ENCODE results near the gene FOXN1.

FOXN1 gene

DNA sequence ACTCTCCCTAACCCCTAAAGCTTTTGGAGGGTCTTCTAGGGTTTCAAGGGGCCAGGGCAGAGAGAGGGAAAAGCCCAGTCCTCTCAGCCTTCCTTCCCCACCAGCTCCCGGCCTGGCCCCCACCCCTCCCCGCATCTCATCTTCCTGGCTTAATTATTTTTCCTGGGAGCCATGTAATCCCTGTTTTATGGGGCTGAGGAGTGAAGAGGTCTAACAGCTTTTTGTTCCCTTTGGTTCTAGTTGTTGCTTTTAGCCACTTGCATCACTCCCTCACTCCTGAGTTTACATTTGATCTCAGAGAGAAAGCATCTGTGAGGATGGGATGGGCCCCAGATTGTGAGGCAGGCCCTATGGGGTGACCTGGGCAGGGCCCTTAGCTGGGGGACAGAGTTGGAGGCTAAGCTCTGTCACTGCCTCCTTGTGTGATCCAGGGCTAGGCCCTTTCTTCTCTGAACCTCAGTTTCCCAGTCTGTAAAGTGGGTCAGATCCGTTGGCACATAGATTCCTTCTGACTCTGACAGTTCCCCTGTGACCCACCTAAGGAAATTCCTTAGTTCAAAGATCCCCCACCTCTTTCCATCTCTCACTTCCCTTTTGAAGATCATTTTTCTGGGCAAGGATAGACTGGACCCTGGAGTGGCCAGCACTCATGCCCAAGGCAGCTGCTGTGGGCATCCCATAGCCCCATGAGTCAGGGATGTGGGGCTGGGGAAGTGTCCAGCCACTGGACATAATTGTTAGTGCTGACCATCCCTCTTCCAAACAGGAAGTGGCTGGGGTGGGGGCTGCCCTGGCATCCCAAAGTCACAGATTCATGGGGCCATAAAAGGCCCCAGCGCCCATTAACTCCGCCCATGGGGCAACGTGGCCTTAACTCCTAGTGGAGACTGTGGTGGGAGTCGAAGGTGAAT lies 26.2 kb downstream of the FOXN1 start:
- Mint-ChIP-seq H3K4me3 (no peak overlapping the region), H3K36me3 (no peaks in the 10 kb centered on the region), H3K9me3 (no peaks in the 10 kb centered on the region), H3K4me1 (no peaks in the 10 kb centered on the region), H3K27ac (no peak overlapping the region), H3K27me3 (peaks cover 4 to 11% of the 10 kb centered on the region in 2 donors)
- ATAC-seq (replicated peaks) (no peak), DNase-seq (no peak)

DNA sequence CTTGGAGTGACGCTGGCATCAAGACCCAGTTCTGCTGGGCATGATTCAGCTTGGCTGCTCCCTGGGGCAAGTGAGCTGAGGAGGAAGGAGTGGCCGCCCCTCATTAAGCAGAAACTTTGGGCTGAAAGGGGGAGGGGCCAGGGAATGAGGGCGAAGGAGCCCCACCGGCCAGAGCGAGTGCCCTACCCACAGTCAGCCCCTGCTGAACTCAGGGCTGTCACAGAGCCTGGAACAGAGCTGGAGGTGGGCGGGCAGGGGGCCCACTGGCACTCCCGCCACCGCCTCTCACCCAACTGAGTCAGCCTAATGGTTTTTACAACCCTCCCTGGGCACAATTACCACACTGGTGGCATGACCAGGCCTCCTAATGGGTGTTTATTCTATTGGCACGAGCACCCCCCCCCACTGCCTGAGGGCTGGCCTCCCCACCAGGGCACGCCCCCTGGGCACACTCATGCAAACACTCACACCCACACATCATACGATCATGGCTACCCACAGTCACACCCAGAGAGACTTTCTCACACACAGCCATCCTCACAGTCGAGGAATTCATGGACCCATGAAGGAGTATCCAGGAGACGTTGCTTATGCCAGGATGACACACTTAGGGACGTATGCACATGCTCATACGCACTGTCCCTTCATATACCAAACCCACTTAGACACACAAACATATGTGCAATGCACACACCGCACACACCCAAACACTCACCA lies 27.1 kb downstream of the FOXN1 start:
- Mint-ChIP-seq H3K27me3 (peaks cover 4 to 11% of the 10 kb centered on the region in 2 donors), H3K4me1 (no peaks in the 10 kb centered on the region), H3K4me3 (no peak overlapping the region), H3K9me3 (no peaks in the 10 kb centered on the region), H3K27ac (no peak overlapping the region), H3K36me3 (no peaks in the 10 kb centered on the region)
- DNase-seq (no peak), ATAC-seq (replicated peaks) (no peak)

DNA sequence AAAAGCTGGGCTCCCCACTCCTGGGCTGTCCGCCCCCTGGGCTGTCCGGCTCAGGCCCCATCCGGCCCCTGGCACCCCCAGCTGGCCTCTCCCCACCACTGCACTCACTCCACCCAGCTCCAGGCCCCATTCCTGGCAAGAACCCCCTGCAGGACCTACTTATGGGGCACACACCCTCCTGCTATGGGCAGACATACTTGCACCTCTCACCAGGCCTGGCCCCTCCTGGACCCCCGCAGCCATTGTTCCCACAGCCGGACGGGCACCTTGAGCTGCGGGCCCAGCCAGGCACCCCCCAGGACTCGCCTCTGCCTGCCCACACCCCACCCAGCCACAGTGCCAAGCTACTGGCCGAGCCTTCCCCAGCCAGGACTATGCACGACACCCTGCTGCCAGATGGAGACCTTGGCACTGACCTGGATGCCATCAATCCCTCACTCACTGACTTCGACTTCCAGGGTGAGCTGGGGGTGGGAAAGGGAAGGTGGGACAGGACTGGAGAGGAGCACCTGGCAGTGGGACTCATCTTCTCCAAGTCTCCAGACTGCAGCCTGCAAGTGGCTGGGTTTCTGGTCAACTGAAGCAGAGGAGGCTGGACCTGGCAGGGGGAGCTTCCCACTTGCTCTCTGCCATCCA lies 28.7 kb downstream of the FOXN1 start:
- DNase-seq (no peak), ATAC-seq (replicated peaks) (no peak)
- no peak overlapping the region for H3K27ac Mint-ChIP-seq
- no peak overlapping the region for H3K4me3 Mint-ChIP-seq
- no peaks in the 10 kb centered on the region for H3K9me3 Mint-ChIP-seq
- no peaks in the 10 kb centered on the region for H3K4me1 Mint-ChIP-seq
- H3K36me3 Mint-ChIP-seq, result no peaks in the 10 kb centered on the region
- H3K27me3 Mint-ChIP-seq, result peaks cover 4 to 11% of the 10 kb centered on the region in 2 donors

DNA sequence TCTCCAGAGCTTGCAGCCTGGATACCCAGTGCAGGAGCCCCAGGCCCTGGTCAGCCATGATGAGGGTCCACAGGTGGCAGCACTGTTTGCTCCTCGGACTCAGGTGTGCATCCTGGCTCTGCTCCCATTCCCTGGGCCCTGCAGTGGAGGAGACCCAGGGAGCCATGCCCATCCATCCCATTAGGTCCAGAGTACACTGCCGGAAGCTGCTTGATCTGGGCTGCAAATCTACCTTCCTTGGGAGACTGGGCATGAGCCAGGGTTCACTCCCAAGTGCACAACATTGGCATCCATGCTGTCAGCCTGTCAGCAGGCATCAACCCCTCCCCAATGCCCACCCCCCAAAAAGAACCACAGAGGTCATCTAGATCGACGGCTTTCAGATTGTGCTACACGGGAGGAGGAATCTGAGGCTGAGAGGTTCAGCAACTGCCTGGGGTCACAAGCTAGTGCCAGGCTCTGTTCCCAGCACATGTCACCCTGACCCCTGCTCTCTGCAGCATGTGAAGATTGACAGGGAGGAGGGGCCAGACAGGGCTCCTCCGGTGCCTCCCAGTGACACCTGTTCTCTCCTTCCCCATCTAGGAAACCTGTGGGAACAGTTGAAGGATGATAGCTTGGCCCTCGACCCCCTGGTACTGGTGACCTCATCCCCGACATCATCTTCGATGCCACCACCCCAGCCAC lies 30.5 kb downstream of the FOXN1 start:
- no peaks in the 10 kb centered on the region for H3K36me3 Mint-ChIP-seq
- H3K9me3 Mint-ChIP-seq, result no peaks in the 10 kb centered on the region
- H3K4me1 Mint-ChIP-seq, result no peaks in the 10 kb centered on the region
- H3K4me3 Mint-ChIP-seq, result no peak overlapping the region
- peaks cover 0 to under 1% of the 10 kb centered on the region in 2 donors for H3K27me3 Mint-ChIP-seq
- no peak for DNase-seq
- no peak overlapping the region for H3K27ac Mint-ChIP-seq
- ATAC-seq (replicated peaks), result no peak

DNA sequence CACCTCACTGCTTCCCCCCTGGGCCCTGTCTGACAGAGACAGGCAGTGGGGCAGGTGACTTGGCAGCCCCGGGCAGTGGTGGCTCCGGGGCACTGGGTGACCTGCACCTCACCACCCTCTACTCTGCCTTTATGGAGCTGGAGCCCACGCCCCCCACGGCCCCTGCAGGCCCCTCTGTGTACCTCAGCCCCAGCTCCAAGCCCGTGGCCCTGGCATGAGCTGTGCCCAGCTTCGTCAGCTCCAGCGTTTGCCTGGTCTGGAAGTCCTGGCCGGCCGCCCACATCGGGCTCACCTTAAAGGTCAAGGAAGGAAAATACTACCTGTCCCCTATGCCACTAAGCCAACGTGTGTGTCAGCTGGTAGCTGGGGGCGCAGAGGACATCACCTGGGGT lies 31.1 kb downstream of the FOXN1 start:
- Mint-ChIP-seq H3K27me3 (no peaks in the 10 kb centered on the region), H3K4me1 (no peaks in the 10 kb centered on the region), H3K36me3 (no peaks in the 10 kb centered on the region), H3K27ac (peak overlapping the region; percentile 5), H3K9me3 (no peaks in the 10 kb centered on the region), H3K4me3 (no peak overlapping the region)
- DNase-seq (no peak), ATAC-seq (replicated peaks) (no peak)

DNA sequence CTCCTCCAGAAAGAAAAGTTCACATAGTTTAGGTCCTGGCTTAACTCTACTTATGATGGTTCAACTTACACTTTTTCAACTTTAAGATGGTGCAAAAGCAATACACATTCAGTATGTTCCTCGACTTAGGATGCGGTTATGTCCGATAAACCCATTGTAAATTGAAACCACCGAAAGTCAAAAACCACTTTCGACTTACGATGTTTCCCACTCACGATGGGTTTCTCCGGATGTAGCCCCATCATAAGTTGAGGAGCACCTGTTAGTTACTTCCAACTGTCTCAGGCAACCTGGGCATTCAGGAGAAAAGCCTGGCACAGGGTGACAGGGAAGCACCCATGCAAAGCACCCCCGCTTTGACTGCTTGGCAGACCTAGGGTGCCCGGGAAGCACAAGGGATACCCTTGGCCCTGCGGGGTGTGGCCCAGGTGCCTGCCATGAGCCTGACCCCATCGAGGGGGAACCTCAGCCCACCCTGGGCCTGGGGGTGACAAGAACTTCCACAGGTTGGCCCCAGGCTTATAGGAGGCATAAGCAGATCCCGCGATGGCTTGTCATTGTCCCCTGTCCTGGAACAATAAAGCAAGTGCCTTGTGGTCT lies 32.2 kb downstream of the FOXN1 start:
- Mint-ChIP-seq H3K4me1 (no peaks in the 10 kb centered on the region), H3K9me3 (no peaks in the 10 kb centered on the region), H3K36me3 (no peaks in the 10 kb centered on the region), H3K4me3 (no peak overlapping the region), H3K27ac (no peak overlapping the region), H3K27me3 (no peaks in the 10 kb centered on the region)
- no peak for DNase-seq
- no peak for ATAC-seq (replicated peaks)

DNA sequence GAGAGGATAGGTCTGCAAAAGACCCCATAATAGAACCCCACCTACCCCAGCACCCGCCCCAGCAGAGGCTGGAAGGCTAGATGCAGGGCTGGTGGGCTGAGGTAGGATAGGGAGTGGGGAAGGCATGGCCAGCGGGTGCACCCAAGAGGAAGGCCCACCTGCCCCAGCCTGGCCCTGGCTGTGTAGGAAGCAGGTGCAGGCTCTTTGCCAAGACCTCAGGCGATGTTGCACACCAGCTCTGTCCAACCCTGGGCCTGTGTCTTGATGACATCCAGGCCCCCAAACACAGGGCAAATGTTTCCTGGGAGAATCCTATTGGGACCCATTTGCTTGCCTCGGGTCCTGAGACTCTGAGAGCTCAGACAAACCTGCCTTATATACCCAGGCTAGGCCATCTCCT lies 34.1 kb downstream of the FOXN1 start:
- no peak overlapping the region for H3K27ac Mint-ChIP-seq
- no peaks in the 10 kb centered on the region for H3K9me3 Mint-ChIP-seq
- H3K4me3 Mint-ChIP-seq, result no peak overlapping the region
- H3K4me1 Mint-ChIP-seq, result peaks cover 0 to 6% of the 10 kb centered on the region in 2 donors
- no peak for DNase-seq
- no peaks in the 10 kb centered on the region for H3K27me3 Mint-ChIP-seq
- no peaks in the 10 kb centered on the region for H3K36me3 Mint-ChIP-seq
- no peak for ATAC-seq (replicated peaks)

DNA sequence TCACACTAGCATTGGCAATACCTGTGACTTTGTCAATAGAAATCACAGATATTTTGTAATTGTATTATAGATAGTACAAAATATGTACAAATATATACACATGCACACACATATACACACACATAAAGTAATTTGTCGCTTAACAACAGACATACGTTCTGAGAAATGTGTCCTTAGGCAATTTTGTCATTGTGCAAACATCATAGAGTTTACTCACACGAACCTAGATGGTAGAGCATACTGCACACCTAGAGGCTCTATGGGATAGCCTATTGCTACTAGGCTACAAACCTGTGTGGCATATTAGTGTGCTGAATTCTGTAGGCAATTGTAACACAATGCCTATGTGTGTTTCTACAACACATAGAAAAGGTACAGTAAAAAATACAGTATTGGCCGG lies 35.3 kb downstream of the FOXN1 start:
- H3K27ac Mint-ChIP-seq, result peak overlapping the region; percentile 62
- ATAC-seq (replicated peaks) (no peak), DNase-seq (no peak)
- no peaks in the 10 kb centered on the region for H3K9me3 Mint-ChIP-seq
- peaks cover 6 to 8% of the 10 kb centered on the region in 2 donors for H3K4me1 Mint-ChIP-seq
- H3K36me3 Mint-ChIP-seq, result peaks cover 4 to 8% of the 10 kb centered on the region in 2 donors
- H3K4me3 Mint-ChIP-seq, result no peak overlapping the region
- no peaks in the 10 kb centered on the region for H3K27me3 Mint-ChIP-seq

DNA sequence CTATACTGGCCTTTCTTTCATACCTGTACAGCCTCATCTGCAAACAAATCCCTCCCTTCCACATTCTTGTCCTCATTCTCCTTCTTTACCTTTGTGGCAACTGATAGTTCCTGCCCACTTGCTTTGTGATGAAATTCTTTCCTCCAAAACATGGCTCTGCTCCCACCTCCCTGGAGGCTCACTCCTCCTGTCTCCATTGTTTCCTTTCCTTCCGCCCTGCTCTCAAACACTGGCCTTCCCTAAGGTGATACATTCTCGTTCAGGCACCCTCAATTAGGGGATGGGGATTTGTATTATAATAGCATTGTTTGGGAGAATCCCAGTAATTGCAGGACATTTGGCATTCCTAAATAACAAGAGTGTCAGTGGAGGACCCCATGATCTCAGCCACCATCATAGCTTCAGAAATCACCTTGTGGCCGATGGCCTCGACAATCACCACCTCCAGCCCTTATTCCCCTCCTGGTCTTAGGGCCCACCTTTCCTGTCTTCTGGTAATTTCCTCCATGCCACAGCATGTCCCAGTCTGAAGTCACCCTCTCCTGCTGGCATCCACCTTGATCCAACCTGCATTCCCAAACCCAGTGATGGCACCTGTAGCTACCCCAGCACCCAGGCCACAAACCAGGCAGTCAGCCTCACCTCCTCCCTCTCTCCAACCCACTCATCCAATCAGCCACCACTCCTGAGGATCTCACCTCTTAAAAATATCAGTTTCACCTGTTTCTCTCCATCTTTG lies 38.4 kb downstream of the FOXN1 start:
- Mint-ChIP-seq H3K4me1 (peaks cover 29 to 30% of the 10 kb centered on the region in 2 donors), H3K27ac (no peak overlapping the region), H3K36me3 (peaks cover 6 to 27% of the 10 kb centered on the region in 2 donors), H3K4me3 (no peak overlapping the region), H3K9me3 (no peaks in the 10 kb centered on the region), H3K27me3 (no peaks in the 10 kb centered on the region)
- DNase-seq (no peak), ATAC-seq (replicated peaks) (no peak)

DNA sequence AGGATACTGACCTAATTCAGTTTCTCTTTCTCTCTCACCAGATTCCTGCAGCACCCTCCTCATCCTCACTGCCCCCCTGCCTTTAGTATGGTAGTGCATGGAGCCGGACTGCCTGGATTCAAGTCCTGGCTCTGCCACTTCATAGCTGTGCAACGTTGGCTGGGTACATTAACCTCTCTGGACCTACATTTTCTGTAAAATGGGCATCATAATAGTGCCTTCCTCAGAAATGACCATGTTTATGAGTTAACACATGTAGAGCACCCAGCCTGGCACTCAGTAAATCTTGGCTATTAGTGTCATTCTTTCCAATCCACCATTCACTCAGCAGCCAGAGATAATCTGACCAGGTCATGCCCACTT lies 39.0 kb downstream of the FOXN1 start:
- Mint-ChIP-seq H3K4me3 (no peak overlapping the region), H3K4me1 (peaks cover 34% of the 10 kb centered on the region in 2 donors), H3K9me3 (no peaks in the 10 kb centered on the region), H3K27ac (no peak overlapping the region), H3K36me3 (peaks cover 6 to 27% of the 10 kb centered on the region in 2 donors), H3K27me3 (no peaks in the 10 kb centered on the region)
- ATAC-seq (replicated peaks) (no peak), DNase-seq (no peak)

DNA sequence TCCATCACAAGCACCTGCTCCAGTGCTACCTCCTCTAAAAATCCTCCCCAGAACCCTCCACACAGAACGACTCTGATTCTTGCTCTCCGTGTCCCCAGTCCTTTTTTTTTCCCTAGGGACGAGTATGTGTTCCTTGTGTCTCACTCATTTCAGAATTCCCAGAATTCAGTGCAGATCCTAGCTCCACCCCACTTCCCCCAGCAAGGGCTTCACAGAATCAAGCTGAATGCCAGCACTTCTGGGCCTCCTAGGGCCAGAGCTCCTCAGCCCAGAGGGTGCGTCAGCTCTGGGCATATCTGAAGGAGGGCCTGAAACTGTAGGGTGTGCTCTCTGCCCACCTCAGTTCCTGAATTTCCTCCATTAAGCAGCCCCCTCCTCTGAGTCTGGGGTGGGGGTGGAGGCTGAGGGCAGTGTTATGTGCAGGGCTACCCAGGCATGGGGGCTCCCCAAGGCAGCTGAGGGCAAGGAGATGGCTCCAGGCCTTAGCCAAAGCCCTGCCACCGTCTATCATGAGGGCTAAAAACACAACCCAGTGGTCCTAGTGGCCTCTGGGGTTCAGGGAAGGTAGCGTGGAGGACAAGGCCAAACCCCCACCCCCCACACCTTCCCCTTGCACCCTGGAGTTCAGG lies 39.8 kb downstream of the FOXN1 start:
- Mint-ChIP-seq H3K27ac (no peak overlapping the region), H3K27me3 (no peaks in the 10 kb centered on the region), H3K9me3 (no peaks in the 10 kb centered on the region), H3K4me3 (no peak overlapping the region), H3K36me3 (peaks cover 6 to 27% of the 10 kb centered on the region in 2 donors), H3K4me1 (peaks cover 42% of the 10 kb centered on the region in 2 donors)
- ATAC-seq (replicated peaks) (no peak), DNase-seq (no peak)

DNA sequence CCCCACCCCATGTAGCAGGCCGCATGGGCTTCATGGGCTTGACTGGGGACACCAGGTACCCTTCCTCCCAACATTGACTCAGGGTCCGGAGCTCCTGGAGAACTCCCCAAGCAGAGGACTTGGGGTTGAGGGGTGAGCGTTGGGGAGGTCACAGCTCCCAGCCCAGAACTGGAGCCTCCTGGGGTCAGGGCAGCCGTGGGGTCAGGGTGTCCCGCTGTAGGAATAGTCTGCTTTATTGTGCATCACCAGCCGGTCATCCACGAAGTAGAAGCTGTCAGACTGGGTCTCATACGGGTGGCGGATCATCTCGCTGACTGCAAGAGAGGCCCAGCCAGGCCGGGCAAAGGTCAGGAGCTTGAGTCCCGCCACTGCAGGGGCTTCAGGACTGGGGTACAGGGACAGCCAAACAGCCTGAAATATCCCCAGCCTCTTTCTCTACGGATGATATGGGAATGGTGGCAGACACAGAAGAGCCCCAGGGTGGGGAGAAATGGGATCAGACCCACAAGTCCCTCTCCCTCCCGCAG lies 41.0 kb downstream of the FOXN1 start:
- Mint-ChIP-seq H3K27me3 (no peaks in the 10 kb centered on the region), H3K36me3 (peaks cover 6 to 30% of the 10 kb centered on the region in 2 donors), H3K9me3 (no peaks in the 10 kb centered on the region), H3K4me3 (peak overlapping the region; percentile 51 to 72), H3K27ac (peak overlapping the region; percentile 92), H3K4me1 (peaks cover 52 to 54% of the 10 kb centered on the region in 2 donors)
- DNase-seq (no peak), ATAC-seq (replicated peaks) (no peak)
